GM12878 (cell line): ENCODE results near the gene ASS1. TPM values are rescaled to one million over a fixed set of nuclear protein-coding genes. Genes with fewer than 3 reads are reported as not detected.

Source experiments
- ATAC-seq: fragments of 200-7000 bp; cut with Tn5 transposase; 3 replicates; pipeline ENCODE4 v1.9.1; 2020; ENCODE audit warnings: mild to moderate bottlenecking, moderate library complexity
- BruUV-seq: library from RNA; stranded (reverse); fragments of 400-500 nt; replicated peaks from 2 replicates; lab custom pipeline; 2021; lab: Mats Ljungman, UMichigan
- CTCF ChIA-PET: fragments of 300-600 bp; sonication (Branson Sonifier 250); formaldehyde crosslinking; extraction: SDS; loops from one replicate; lab custom pipeline; 2021; ENCODE audit warnings: inconsistent platforms; lab: Yijun Ruan, JAX
- POLR2A ChIA-PET: fragments of 350-600 bp; formaldehyde crosslinking; extraction: SDS; loops from one replicate; lab custom pipeline; 2021; ENCODE audit warnings: inconsistent platforms; lab: Charles Lee
- RAD21 ChIA-PET: fragments of 300-600 bp; sonication (Branson Sonifier 250); formaldehyde crosslinking; loops from one replicate; lab custom pipeline; 2023; ENCODE audit warnings: antibody characterized with exemption; ENCODE audit not compliant: unreplicated experiment; lab: Charles Lee
- SMC1A ChIA-PET: fragments of 300-600 bp; sonication (Branson Sonifier 250); formaldehyde crosslinking; loops from one replicate; lab custom pipeline; 2023; ENCODE audit not compliant: unreplicated experiment, uncharacterized antibody; lab: Charles Lee
- DNase-seq: peaks from one replicate; pipeline ENCODE4 v3.0.0-alpha.2; 2011; ENCODE audit warnings: low read depth, low spot score
- FAIRE-seq: peaks from 3 replicates; lab custom pipeline; 2011; peaks lifted over from hg19 to GRCh38; lab: Jason Lieb, UNC
- H2AFZ ChIP-seq: 2 replicates; pipeline ENCODE4 v1.6.0; 2011; ENCODE audit warnings: low read depth, low read length, control low read depth; ENCODE audit not compliant: control insufficient read depth
- H3K27ac ChIP-seq: 2 replicates; pipeline ENCODE4 v1.5.1; 2011; ENCODE audit warnings: control low read depth; ENCODE audit not compliant: control insufficient read depth, insufficient read depth
- H3K27me3 ChIP-seq, 2 experiments: replicated peaks in 1 of 2; 2 replicates each; pipeline versions ENCODE4 v1.6.0 to v1.6.1; 2011; ENCODE audit warnings: low read length in 1 of 2; ENCODE audit not compliant: control insufficient read depth in 2 of 2, insufficient read depth in 2 of 2
- H3K36me3 ChIP-seq, 2 experiments: 2 replicates each; pipeline ENCODE4 v1.5.1; 2011; ENCODE audit warnings: low read length in 1 of 2; ENCODE audit not compliant: control insufficient read depth in 2 of 2, insufficient read depth in 2 of 2
- H3K4me1 ChIP-seq: 2 replicates; pipeline ENCODE4 v1.6.1; 2011; ENCODE audit warnings: mild to moderate bottlenecking, low read length, moderate library complexity, mixed read lengths; ENCODE audit not compliant: control insufficient read depth, insufficient read depth
- H3K4me2 ChIP-seq: 2 replicates; pipeline ENCODE4 v1.6.0; 2011; ENCODE audit warnings: control low read depth; ENCODE audit not compliant: control insufficient read depth, insufficient read depth
- H3K4me3 ChIP-seq: fragments of 200-600 bp; sonication (generic); 2 replicates; pipeline ENCODE4 v1.5.1; 2016
- H3K79me2 ChIP-seq: 2 replicates; pipeline ENCODE4 v1.6.0; 2011; ENCODE audit warnings: low read length; ENCODE audit not compliant: control insufficient read depth, insufficient read depth
- H3K9ac ChIP-seq: 2 replicates; pipeline ENCODE4 v1.8.0; 2011; ENCODE audit warnings: low read length, control low read depth, mixed read lengths; ENCODE audit not compliant: control insufficient read depth, insufficient read depth
- H3K9me3 ChIP-seq: replicated peaks from 3 replicates; pipeline ENCODE4 v1.5.1; 2011; ENCODE audit warnings: mild to moderate bottlenecking, low read length; ENCODE audit not compliant: control insufficient read depth, insufficient read depth
- H4K20me1 ChIP-seq: 2 replicates; pipeline ENCODE4 v1.6.0; 2011; ENCODE audit not compliant: control insufficient read depth, insufficient read depth
- MEF2B ChIP-seq: fragments of 450-650 bp; IDR thresholded peaks from 2 replicates; pipeline ENCODE4 v1.6.1; 2018; ENCODE audit warnings: mild to moderate bottlenecking, moderate library complexity; ENCODE audit not compliant: partially characterized antibody, poor library complexity, severe bottlenecking
- POLR2AphosphoS5 ChIP-seq: IDR thresholded peaks from 2 replicates; pipeline ENCODE4 v1.6.1; 2011; ENCODE audit warnings: mild to moderate bottlenecking, low read length, inconsistent platforms
- POU2F2 ChIP-seq: IDR thresholded peaks from 3 replicates; pipeline ENCODE4 v1.6.1; 2011; ENCODE audit warnings: low read depth, mild to moderate bottlenecking, low read length, borderline replicate concordance
- RFX5 ChIP-seq: IDR thresholded peaks from 2 replicates; pipeline ENCODE4 v1.6.1; 2011; ENCODE audit warnings: low read depth, low read length, improper control_type of control experiment
- SREBF1 ChIP-seq: IDR thresholded peaks from 2 replicates; pipeline ENCODE4 v1.6.1; 2012; ENCODE audit warnings: mild to moderate bottlenecking, low read length
- TARDBP ChIP-seq: IDR thresholded peaks from 2 replicates; pipeline ENCODE4 v1.6.1; 2016; ENCODE audit warnings: borderline replicate concordance
- TCF3 ChIP-seq: IDR thresholded peaks from 2 replicates; pipeline ENCODE4 v1.6.1; 2012; ENCODE audit warnings: low read depth, mild to moderate bottlenecking, low read length, borderline replicate concordance; ENCODE audit not compliant: insufficient read depth
- ZZZ3 ChIP-seq: IDR thresholded peaks from 2 replicates; pipeline ENCODE4 v1.6.1; 2011; ENCODE audit warnings: low read depth; ENCODE audit not compliant: control insufficient read depth, insufficient read length
- WGBS: methylation state at CpG from one replicate; pipeline ENCODE4 v1.1.6; 2016; ENCODE audit warnings: low lambda C conversion rate; ENCODE audit not compliant: insufficient replicate concordance, insufficient coverage; ENCODE audit errors: missing lambda C conversion rate; 5-methylcytosine and 5-hydroxymethylcytosine counted together
- in situ Hi-C: fragments of 300-500 bp; cut with MboI; formaldehyde crosslinking; loops from 9 replicates; pipeline ENCODE4 v1.14.3; 2018; ENCODE audit warnings: mixed read lengths
- intact Hi-C: fragments of 100-400 bp; cut with micrococcal nuclease; formaldehyde crosslinking; loops from one replicate; pipeline ENCODE4 v1.14.2; 2022; ENCODE audit not compliant: unreplicated experiment
- polyA plus RNA-seq, 11 experiments: library from polyadenylated mRNA; depleted of rRNA in 4 of 11; unstranded in 6 of 11; stranded (reverse) in 5 of 11; fragments of >200 nt; fragmentation: Nextera tagmentation in 4 of 11; fragmentation: Illumina TruSeq in 1 of 11; extraction: Ambion mirVana in 4 of 11; extraction: Trizol in 1 of 11; gene quantifications; 1 replicate in 1 of 11; 2 replicates in 10 of 11; pipeline versions ENCODE4 v1.2.1 to v1.2.3, GENCODE V29; 2011 to 2016; ENCODE audit warnings: inconsistent platforms in 2 of 11, missing spikeins in 2 of 11, low read depth in 1 of 11
- total RNA-seq, 4 experiments: library from RNA; depleted of rRNA in 3 of 4; stranded (reverse); fragments of >200 nt in 3 of 4; fragmentation: Illumina TruSeq in 1 of 4; extraction: Trizol in 1 of 4; gene quantifications; 2 replicates each; pipeline versions ENCODE4 v1.2.1 to v1.2.3, GENCODE V29; 2013 to 2021
- TF ChIP-seq, protein P1 (sequence below): fragments of 450-650 bp; IDR thresholded peaks from 2 replicates; pipeline ENCODE4 v1.6.1; 2016; ENCODE audit warnings: mild to moderate bottlenecking, moderate library complexity, borderline replicate concordance

ASS1 gene
- total and polyA plus RNA-seq, 10 of the 15 experiments (the other 5 are each of a cell fraction or from before 2014, with no cell fraction given) = 0.10 to 6.1 (median 0.28) TPM; not detected in 3

GRCh38 chr9:130443840-130444492 is 795 bp upstream of the ASS1 start:
- BruUV-seq = no TSS peak
- RAD21 ChIA-PET = no interaction called here
- H2AFZ ChIP-seq = no peak overlapping the region

GRCh38 chr9:130445268-130445983 is 665 bp downstream of the ASS1 start:
- intact Hi-C loops = no loop called here
- no peak overlapping the region for H3K4me3 ChIP-seq
- in situ Hi-C loops = no loop called here
- no peaks in the 10 kb centered on the region; a peak in 3 of 4 replicates for H3K27me3 ChIP-seq
- no peaks in the 10 kb centered on the region for H3K4me1 ChIP-seq
- no peak overlapping the region for H3K27ac ChIP-seq
- 46% methylated on average over 23 of the region's 30 CpGs for WGBS
- no TSS peak for BruUV-seq
- DNase-seq = no peak
- no peak for FAIRE-seq
- SMC1A ChIA-PET = no interaction called here
- ATAC-seq = no peak
- no peak overlapping the region for H3K4me2 ChIP-seq
- H3K36me3 ChIP-seq = no peaks in the 10 kb centered on the region
- CTCF ChIA-PET = no interaction called here
- POLR2A ChIA-PET = no interaction called here
- RAD21 ChIA-PET = interaction anchor here (0.9 kb wide), 1 partner anchor 238 kb away, joined by 3 read pairs; no protein-coding TSS in a partner anchor
- no peaks in the 10 kb centered on the region for H4K20me1 ChIP-seq
- H3K79me2 ChIP-seq = no peaks in the 10 kb centered on the region
- H3K9ac ChIP-seq = no peak overlapping the region
- H2AFZ ChIP-seq = no peak overlapping the region
- H3K9me3 ChIP-seq = peaks cover 3% of the 10 kb centered on the region; the same call in 2 of the 3 replicates
- TF ChIP-seq POU2F2 (no peak), TCF3 (no peak), POLR2AphosphoS5 (no peak), ZZZ3 (no peak), SREBF1 (no peak), RFX5 (no peak)
- TF ChIP-seq, protein P1, sequence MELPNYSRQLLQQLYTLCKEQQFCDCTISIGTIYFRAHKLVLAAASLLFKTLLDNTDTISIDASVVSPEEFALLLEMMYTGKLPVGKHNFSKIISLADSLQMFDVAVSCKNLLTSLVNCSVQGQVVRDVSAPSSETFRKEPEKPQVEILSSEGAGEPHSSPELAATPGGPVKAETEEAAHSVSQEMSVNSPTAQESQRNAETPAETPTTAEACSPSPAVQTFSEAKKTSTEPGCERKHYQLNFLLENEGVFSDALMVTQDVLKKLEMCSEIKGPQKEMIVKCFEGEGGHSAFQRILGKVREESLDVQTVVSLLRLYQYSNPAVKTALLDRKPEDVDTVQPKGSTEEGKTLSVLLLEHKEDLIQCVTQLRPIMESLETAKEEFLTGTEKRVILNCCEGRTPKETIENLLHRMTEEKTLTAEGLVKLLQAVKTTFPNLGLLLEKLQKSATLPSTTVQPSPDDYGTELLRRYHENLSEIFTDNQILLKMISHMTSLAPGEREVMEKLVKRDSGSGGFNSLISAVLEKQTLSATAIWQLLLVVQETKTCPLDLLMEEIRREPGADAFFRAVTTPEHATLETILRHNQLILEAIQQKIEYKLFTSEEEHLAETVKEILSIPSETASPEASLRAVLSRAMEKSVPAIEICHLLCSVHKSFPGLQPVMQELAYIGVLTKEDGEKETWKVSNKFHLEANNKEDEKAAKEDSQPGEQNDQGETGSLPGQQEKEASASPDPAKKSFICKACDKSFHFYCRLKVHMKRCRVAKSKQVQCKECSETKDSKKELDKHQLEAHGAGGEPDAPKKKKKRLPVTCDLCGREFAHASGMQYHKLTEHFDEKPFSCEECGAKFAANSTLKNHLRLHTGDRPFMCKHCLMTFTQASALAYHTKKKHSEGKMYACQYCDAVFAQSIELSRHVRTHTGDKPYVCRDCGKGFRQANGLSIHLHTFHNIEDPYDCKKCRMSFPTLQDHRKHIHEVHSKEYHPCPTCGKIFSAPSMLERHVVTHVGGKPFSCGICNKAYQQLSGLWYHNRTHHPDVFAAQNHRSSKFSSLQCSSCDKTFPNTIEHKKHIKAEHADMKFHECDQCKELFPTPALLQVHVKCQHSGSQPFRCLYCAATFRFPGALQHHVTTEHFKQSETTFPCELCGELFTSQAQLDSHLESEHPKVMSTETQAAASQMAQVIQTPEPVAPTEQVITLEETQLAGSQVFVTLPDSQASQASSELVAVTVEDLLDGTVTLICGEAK = no peak

More at GRCh38 chr9:130443840-130444492, 795 bp upstream of the ASS1 start:
- H3K9ac ChIP-seq = no peak overlapping the region
- H3K4me2 ChIP-seq = no peak overlapping the region
- no peaks in the 10 kb centered on the region for H3K36me3 ChIP-seq
- FAIRE-seq (no peak), ATAC-seq (no peak), DNase-seq (no peak)
- H3K27me3 ChIP-seq = no peaks in the 10 kb centered on the region; a peak in 3 of 4 replicates
- H3K4me3 ChIP-seq = no peak overlapping the region
- no peak for TF ChIP-seq TARDBP
- TF ChIP-seq MEF2B = no peak
- peaks cover 3% of the 10 kb centered on the region; the same call in 2 of the 3 replicates for H3K9me3 ChIP-seq
- no peak overlapping the region for H3K27ac ChIP-seq
- no peaks in the 10 kb centered on the region for H3K79me2 ChIP-seq
- WGBS = 33% methylated on average over 14 of the region's 14 CpGs
- ChIA-PET CTCF (no interaction called here), POLR2A (no interaction called here), SMC1A (no interaction called here)
- no peaks in the 10 kb centered on the region for H4K20me1 ChIP-seq
- intact Hi-C loops = no loop called here
- no peaks in the 10 kb centered on the region for H3K4me1 ChIP-seq
- in situ Hi-C loops = no loop called here
